ENCODE results near the gene AGBL1. TPM values are rescaled to one million over a fixed set of nuclear protein-coding genes. Genes with fewer than 3 reads are reported as not detected.

Gene AGBL1
- total RNA-seq, 1 donor from 2014 or later, result not detected

GRCh38 chr15:86948719-86949118 is 869.0 kb downstream of the AGBL1 start:
- H3K36me3 ChIP-seq, result no peaks in the 10 kb centered on the region
- intact Hi-C loops (cut with micrococcal nuclease), result no loop called here
- no peak for DNase-seq
- no peaks in the 10 kb centered on the region for H3K9me3 ChIP-seq (replicated peaks)
- H3K27me3 ChIP-seq (ENCODE audit: low read depth), result no peaks in the 10 kb centered on the region
- TF ChIP-seq CTCF (IDR thresholded peaks at IDR 0.05; ENCODE audit: borderline replicate concordance), result no peak
- no peaks in the 10 kb centered on the region for H3K4me1 ChIP-seq
- H3K4me3 ChIP-seq, result no peak overlapping the region
- H3K27ac ChIP-seq (replicated peaks), result no peak overlapping the region

- Histone ChIP-seq H3K27me3 (ENCODE audit: low read depth) (no peaks in the 10 kb centered on the region), H3K4me1 (no peaks in the 10 kb centered on the region), H3K36me3 (no peaks in the 10 kb centered on the region), H3K27ac (replicated peaks) (no peak overlapping the region), H3K4me3 (no peak overlapping the region), H3K9me3 (replicated peaks) (no peaks in the 10 kb centered on the region)
- intact Hi-C loops (cut with micrococcal nuclease), result no loop called here
- TF ChIP-seq CTCF (IDR thresholded peaks at IDR 0.05; ENCODE audit: borderline replicate concordance), result no peak
- DNase-seq, result no peak
These were observed 879.6 kb downstream of the AGBL1 start for GRCh38 chr15:86959254-86959653.

GRCh38 chr15:86961669-86962068 is 882.0 kb downstream of the AGBL1 start:
- Histone ChIP-seq H3K36me3 (no peaks in the 10 kb centered on the region), H3K4me1 (no peaks in the 10 kb centered on the region), H3K27me3 (ENCODE audit: low read depth) (no peaks in the 10 kb centered on the region), H3K27ac (replicated peaks) (no peak overlapping the region), H3K4me3 (no peak overlapping the region), H3K9me3 (replicated peaks) (peaks cover 12% of the 10 kb centered on the region)
- no peak for TF ChIP-seq CTCF (IDR thresholded peaks at IDR 0.05; ENCODE audit: borderline replicate concordance)
- DNase-seq, result no peak
- intact Hi-C loops (cut with micrococcal nuclease), result no loop called here

GRCh38 chr15:86964271-86964670 is 884.6 kb downstream of the AGBL1 start:
- H3K36me3 ChIP-seq, result no peaks in the 10 kb centered on the region
- no peak for DNase-seq
- H3K27me3 ChIP-seq (ENCODE audit: low read depth), result no peaks in the 10 kb centered on the region
- H3K27ac ChIP-seq (replicated peaks), result no peak overlapping the region
- no peaks in the 10 kb centered on the region for H3K4me1 ChIP-seq
- intact Hi-C loops (cut with micrococcal nuclease), result no loop called here
- peaks cover 12% of the 10 kb centered on the region for H3K9me3 ChIP-seq (replicated peaks)
- TF ChIP-seq CTCF (IDR thresholded peaks at IDR 0.05; ENCODE audit: borderline replicate concordance), result no peak
- no peak overlapping the region for H3K4me3 ChIP-seq

GRCh38 chr15:86968244-86968643 is 888.6 kb downstream of the AGBL1 start:
- Histone ChIP-seq H3K36me3 (no peaks in the 10 kb centered on the region), H3K4me1 (no peaks in the 10 kb centered on the region), H3K27ac (replicated peaks) (no peak overlapping the region), H3K4me3 (no peak overlapping the region), H3K9me3 (replicated peaks) (peaks cover 12% of the 10 kb centered on the region), H3K27me3 (ENCODE audit: low read depth) (no peaks in the 10 kb centered on the region)
- no peak for DNase-seq
- no peak for TF ChIP-seq CTCF (IDR thresholded peaks at IDR 0.05; ENCODE audit: borderline replicate concordance)
- intact Hi-C loops (cut with micrococcal nuclease), result no loop called here

- no peak for TF ChIP-seq CTCF (IDR thresholded peaks at IDR 0.05; ENCODE audit: borderline replicate concordance)
- peaks cover 12% of the 10 kb centered on the region for H3K9me3 ChIP-seq (replicated peaks)
- no peaks in the 10 kb centered on the region for H3K36me3 ChIP-seq
- no peaks in the 10 kb centered on the region for H3K4me1 ChIP-seq
- DNase-seq, result no peak
- no peaks in the 10 kb centered on the region for H3K27me3 ChIP-seq (ENCODE audit: low read depth)
- intact Hi-C loops (cut with micrococcal nuclease), result no loop called here
- H3K27ac ChIP-seq (replicated peaks), result no peak overlapping the region
- no peak overlapping the region for H3K4me3 ChIP-seq
These were observed 889.7 kb downstream of the AGBL1 start for GRCh38 chr15:86969364-86969763.

All from left ventricle myocardium inferior (tissue), 1 donor.